Skeletal muscle tissue (tissue), 4 donors: ENCODE measurements around the gene C1QB. TPM values are rescaled to one million over a fixed set of nuclear protein-coding genes. Genes with fewer than 3 reads are reported as not detected.

Source experiments
- H3K27ac ChIP-seq: one replicate; pipeline ENCODE4 v1.7.0; 2013; ENCODE audit warnings: mild to moderate bottlenecking, low read depth, low read length, inconsistent platforms
- H3K27me3 ChIP-seq, 3 donors: one replicate each; pipeline ENCODE4 v1.7.0; 2013; ENCODE audit warnings: low read length in 3 of 3; ENCODE audit not compliant: control insufficient read depth in 3 of 3, insufficient read depth in 3 of 3
- H3K36me3 ChIP-seq, 3 donors: one replicate each; pipeline ENCODE4 v1.7.0; 2013; ENCODE audit warnings: low read length in 3 of 3; ENCODE audit not compliant: control insufficient read depth in 3 of 3, insufficient read depth in 3 of 3
- H3K4me1 ChIP-seq, 3 donors: one replicate each; pipeline ENCODE4 v1.7.0; 2013; ENCODE audit warnings: low read length in 3 of 3, mild to moderate bottlenecking in 3 of 3; ENCODE audit not compliant: control insufficient read depth in 3 of 3, insufficient read depth in 3 of 3
- H3K4me3 ChIP-seq, 3 donors: one replicate each; pipeline ENCODE4 v1.7.0; 2013; ENCODE audit warnings: low read length in 3 of 3
- H3K9ac ChIP-seq, 3 donors: one replicate each; pipeline ENCODE4 v1.7.0; 2013; ENCODE audit warnings: low read length in 3 of 3, mild to moderate bottlenecking in 3 of 3, moderate library complexity in 2 of 3, low read depth in 1 of 3
- H3K9me3 ChIP-seq, 3 donors: one replicate each; pipeline ENCODE4 v1.7.0; 2013; ENCODE audit warnings: low read length in 3 of 3; ENCODE audit not compliant: control insufficient read depth in 3 of 3
- total RNA-seq: library from RNA; depleted of rRNA; stranded (reverse); fragments of >200 nt; gene quantifications from one replicate; pipeline ENCODE4 v1.2.3, GENCODE V29; 2014
- donor health status: Osteomylitis.

Gene C1QB
- total RNA-seq, 1 donor from 2014 or later: 18.3 TPM

DNA sequence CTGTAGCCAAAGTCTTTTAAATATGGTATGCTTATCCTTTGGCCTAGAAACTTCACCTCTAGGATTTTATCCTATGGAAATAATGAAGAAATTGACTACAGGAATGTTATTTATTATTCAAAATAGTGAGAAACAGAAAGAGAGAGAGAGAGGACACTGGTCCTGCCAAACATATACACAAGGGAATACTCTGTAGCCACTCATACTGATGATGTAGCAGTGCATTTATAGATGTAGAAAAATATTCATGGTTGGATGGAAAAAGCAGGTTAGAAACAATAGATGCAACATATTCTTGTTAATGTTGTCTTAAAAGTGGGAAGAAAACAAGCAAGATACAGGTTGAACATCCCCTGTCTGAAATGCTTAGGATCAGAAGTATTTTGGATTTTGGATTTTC, 35.4 kb downstream of the C1QB start:
- H3K36me3 ChIP-seq: no peaks in the 10 kb centered on the region
- no peak overlapping the region for H3K27ac ChIP-seq
- peaks cover 21 to 33% (median 23%) of the 10 kb centered on the region in 3 donors for H3K27me3 ChIP-seq
- no peak overlapping the region for H3K9ac ChIP-seq
- H3K4me1 ChIP-seq: no peaks in the 10 kb centered on the region
- no peak overlapping the region for H3K4me3 ChIP-seq
- H3K9me3 ChIP-seq: no peaks in the 10 kb centered on the region

DNA sequence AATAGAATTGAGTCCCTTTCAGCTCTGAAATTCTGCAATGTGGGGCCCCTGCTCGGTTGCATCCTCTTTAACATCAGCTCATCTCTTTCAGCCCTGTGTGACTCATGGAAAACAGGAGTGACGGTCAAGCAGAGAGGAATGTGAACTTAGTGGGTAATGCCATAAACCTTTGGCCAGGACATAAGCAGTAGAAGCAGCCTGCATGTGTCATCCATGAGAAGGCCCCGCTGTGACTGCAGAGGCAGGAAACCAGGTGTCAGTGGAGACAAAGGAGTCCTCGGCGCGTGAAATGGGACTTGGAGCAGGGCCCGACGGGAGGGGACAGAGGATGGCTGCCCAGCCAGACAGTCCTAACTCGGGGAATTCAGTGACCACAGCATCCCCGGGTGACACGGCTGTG, 36.5 kb downstream of the C1QB start:
- Histone ChIP-seq H3K4me3 (no peak overlapping the region), H3K9ac (no peak overlapping the region), H3K36me3 (no peaks in the 10 kb centered on the region), H3K9me3 (no peaks in the 10 kb centered on the region), H3K27me3 (peaks cover 17 to 26% (median 25%) of the 10 kb centered on the region in 3 donors), H3K27ac (no peak overlapping the region), H3K4me1 (no peaks in the 10 kb centered on the region)

DNA sequence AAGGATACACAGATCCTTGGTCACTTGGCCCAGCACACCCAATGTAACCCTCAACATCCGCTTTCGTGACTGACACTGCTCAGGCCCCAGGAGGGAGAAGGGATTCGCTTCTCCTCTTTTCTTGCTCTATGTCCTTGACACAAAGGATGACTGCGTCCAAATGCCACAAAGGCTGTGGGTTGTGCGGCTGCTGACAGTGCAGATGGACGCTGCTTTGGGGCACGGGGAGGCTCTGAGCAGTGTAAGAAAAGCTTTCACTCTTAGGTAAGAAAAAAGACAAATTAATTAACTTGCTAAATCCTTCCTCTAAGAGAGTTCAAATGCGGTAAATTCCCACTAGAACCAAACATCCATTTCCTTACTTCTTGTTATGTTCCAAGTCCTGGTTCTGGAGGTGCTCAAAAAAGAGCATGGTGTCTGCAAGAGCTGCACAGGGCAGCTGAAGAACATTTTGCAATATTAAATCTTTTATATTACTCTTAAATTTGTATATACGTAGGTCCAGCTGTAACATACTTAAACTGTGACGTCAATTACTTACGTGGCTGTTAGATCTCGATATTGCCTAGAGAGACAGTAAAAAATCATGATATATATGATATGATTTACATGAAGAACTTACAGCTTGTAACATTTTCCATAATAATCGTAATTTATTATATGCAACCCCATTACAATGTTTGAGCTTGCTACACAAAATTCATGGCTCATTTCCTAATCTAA, 38.2 kb downstream of the C1QB start:
- no peaks in the 10 kb centered on the region for H3K9me3 ChIP-seq
- H3K27ac ChIP-seq: no peak overlapping the region
- H3K27me3 ChIP-seq: peaks cover 12 to 16% (median 14%) of the 10 kb centered on the region in 3 donors
- no peak overlapping the region for H3K9ac ChIP-seq
- no peaks in the 10 kb centered on the region for H3K36me3 ChIP-seq
- no peaks in the 10 kb centered on the region for H3K4me1 ChIP-seq
- no peak overlapping the region for H3K4me3 ChIP-seq

DNA sequence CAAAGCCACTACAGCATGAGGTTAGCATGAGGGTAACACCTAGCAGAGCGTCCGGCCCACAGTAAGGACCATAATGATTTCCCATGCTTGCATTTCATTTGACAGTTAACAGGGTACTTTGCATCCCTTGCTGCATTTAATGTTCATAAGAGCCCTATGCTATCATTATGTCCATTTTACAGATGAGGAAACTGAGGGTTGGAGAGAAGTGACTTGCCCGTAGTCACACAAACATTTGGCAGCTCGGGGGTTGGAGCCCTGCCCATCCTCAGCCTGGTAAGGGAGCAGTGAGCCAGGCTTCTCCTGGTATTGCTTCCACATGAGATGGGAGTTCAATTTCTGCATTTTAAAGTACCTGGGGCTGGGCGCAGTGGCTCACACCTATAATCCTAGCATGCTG, 41.1 kb downstream of the C1QB start:
- H3K27ac ChIP-seq: no peak overlapping the region
- no peaks in the 10 kb centered on the region for H3K4me1 ChIP-seq
- no peaks in the 10 kb centered on the region for H3K36me3 ChIP-seq
- no peak overlapping the region for H3K9ac ChIP-seq
- H3K27me3 ChIP-seq: peaks cover 4 to 10% (median 9%) of the 10 kb centered on the region in 3 donors
- H3K9me3 ChIP-seq: no peaks in the 10 kb centered on the region
- no peak overlapping the region for H3K4me3 ChIP-seq

DNA sequence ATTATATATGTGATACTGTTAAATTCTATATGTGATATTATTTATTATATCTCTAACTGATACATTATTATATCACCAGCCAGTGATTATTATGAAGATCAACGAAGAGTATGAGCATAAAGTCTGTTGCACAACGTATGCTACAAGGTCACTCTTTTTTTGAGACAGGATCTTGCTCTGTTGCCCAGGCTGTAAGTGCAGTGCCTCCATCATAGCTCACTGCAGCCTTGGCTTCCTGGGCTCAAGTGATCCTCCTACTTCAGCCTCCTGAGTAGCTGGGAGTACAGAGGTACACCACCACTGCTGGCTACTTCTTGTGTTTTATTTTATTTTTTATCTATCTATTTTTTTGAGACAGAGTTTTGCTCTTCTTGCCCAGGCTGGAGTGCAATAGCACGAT, 43.6 kb downstream of the C1QB start:
- no peaks in the 10 kb centered on the region for H3K9me3 ChIP-seq
- no peaks in the 10 kb centered on the region for H3K4me1 ChIP-seq
- H3K27me3 ChIP-seq: peaks cover 4 to 9% (median 6%) of the 10 kb centered on the region in 3 donors

DNA sequence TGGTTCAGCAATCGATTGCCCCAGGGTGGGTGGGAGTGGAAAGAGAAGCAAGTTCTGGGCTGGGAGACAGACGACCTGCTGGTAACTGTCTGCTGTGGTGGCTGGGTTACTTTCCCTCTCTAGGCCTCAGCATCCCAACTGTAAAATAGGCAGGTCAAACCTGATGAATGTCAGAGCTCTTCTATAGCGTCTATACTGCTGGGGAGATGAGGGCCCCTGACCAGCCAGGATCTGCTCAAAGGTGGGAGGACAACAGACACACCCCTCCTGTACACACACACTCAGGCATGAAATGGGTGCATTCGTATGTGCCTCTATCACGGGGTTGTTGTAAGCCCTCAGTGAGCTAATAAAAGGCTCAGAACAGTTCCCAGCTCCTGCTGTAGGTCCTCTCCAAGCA, 44.9 kb downstream of the C1QB start:
- no peaks in the 10 kb centered on the region for H3K4me1 ChIP-seq
- peaks cover 4 to 9% (median 6%) of the 10 kb centered on the region in 3 donors for H3K27me3 ChIP-seq
- H3K4me3 ChIP-seq: no peak overlapping the region
- H3K9ac ChIP-seq: no peak overlapping the region
- H3K27ac ChIP-seq: no peak overlapping the region
- H3K36me3 ChIP-seq: no peaks in the 10 kb centered on the region
- no peaks in the 10 kb centered on the region for H3K9me3 ChIP-seq

More for the DNA sequence above, 43.6 kb downstream of the C1QB start:
- H3K4me3 ChIP-seq: no peak overlapping the region
- no peak overlapping the region for H3K27ac ChIP-seq
- H3K36me3 ChIP-seq: no peaks in the 10 kb centered on the region
- H3K9ac ChIP-seq: no peak overlapping the region

DNA sequence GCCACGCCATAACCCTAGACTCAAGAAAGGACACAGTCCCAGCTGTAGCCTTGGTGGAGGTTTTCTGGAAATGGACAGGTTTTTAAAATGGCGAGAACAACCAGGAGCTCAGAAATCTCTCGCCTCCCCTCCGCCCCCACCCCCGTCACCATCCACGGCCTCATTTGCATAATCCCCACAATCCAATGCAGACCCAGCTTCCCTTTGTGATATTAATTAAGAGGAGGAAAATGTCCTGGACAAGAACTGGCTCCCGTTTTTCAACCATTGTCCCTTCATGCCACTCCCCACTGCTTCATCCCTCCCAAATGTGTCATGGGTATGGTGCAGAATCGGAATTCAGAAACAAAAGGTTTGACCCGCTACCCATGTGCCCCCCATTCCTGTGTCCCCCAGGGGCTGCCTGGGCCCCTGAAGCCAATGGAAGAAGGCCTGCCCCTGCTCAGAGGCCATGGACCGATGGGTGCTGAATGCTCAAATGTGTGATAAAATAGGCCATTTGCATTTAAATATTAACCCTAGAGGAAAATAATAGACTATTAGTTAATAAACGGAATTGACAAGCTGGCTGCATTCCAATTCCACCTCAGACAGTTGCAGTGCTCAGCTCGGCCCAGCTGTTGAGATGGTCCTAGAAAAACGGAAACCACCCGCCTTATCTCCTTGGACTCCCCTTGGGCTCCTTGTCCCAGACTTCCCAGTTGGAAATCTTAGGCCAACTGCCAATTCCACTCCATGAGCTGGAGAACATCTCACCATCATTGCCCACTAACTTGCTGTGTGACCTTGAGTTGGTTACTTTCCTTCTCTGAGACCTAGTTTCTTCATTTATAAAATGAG, 46.9 kb downstream of the C1QB start:
- Histone ChIP-seq H3K4me1 (no peaks in the 10 kb centered on the region), H3K4me3 (no peak overlapping the region), H3K9ac (no peak overlapping the region), H3K27me3 (peaks cover 2 to 4% (median 3%) of the 10 kb centered on the region in 3 donors), H3K36me3 (no peaks in the 10 kb centered on the region), H3K27ac (no peak overlapping the region), H3K9me3 (no peaks in the 10 kb centered on the region)

DNA sequence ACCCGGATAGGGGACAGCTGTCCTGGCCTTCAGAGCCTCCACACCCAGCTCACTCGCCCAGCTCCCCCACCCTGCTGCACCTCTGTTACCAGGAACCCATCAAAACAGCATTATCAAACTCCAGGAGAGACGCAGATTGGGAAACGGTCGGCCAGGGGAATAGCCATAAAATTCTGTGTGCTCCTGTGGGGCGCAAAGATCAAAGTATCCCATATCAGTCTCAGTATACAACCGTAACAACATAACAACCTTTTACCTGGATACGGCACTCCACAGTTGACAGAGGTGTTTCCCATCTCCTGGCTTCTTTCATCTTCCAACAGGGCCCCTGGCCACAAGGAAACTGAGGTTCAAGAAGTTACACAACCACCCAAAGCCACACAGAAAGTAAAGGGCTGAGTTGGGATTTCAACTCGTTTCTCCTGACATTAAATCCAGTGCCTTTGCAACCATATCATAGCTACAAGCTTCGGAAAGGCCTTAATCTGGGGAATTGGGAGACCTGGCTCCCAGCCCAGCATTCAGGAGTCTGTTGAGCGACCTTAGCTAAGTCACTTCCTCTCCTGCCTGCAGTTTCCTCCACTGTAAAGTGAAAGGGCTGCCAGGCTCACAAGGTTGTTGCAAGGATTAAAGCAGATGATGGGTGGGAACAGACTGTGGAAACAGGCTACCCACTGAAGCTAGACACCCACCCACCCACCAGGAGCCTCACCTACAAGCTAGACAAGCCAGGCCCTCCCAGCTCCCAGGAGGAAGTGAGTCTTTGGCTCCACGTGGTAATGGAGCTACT, 49.5 kb downstream of the C1QB start:
- no peaks in the 10 kb centered on the region for H3K4me1 ChIP-seq
- H3K9me3 ChIP-seq: no peaks in the 10 kb centered on the region
- H3K4me3 ChIP-seq: no peak overlapping the region
- H3K27ac ChIP-seq: no peak overlapping the region
- no peaks in the 10 kb centered on the region for H3K27me3 ChIP-seq
- no peaks in the 10 kb centered on the region for H3K36me3 ChIP-seq
- no peak overlapping the region for H3K9ac ChIP-seq

DNA sequence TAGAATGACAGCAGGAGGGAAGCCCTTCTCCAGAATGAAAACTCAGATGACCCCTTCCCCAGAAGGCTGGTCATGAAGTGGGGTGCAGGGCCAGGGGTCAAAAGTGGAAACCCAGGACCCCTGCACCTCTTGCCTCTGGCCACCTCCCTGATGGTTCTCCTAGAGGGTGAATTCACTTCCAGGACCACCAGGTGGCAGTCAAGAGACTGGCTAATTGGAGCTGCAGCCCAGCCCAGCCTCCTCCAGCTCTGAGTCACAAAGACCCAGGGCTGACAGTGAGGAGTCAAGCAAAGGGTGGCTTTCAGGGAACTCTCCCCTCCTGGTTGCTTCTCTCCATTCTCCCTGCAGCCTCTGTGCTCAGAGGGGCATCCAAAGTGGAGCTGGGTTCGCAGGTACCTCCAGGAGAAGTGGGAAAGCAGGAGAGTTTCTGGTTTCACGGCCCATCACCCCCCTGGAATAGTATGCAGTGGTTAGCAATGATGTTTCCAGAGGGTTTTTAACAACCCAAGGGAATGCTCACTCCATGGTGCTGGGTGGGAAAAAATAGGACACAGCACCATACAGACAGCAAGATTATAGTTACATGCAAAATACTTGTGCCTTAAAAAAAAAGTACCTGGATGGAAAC, 51.5 kb downstream of the C1QB start:
- H3K9me3 ChIP-seq: no peaks in the 10 kb centered on the region

More for the DNA sequence above, 51.5 kb downstream of the C1QB start:
- Histone ChIP-seq H3K4me1 (no peaks in the 10 kb centered on the region), H3K27ac (no peak overlapping the region), H3K36me3 (no peaks in the 10 kb centered on the region), H3K27me3 (peaks cover 2 to 8% (median 7%) of the 10 kb centered on the region in 3 donors), H3K9ac (no peak overlapping the region), H3K4me3 (no peak overlapping the region)
